Body of pancreas (tissue), 4 donors: ENCODE results near the gene ITPR2.

Experiments used
- CTCF ChIP-seq, 7 experiments: fragments of 450-650 bp in 4 of 7; fragments of 200-600 bp in 3 of 7; sonication (generic) in 3 of 7; IDR thresholded peaks; one replicate each; pipeline ENCODE4 v1.5.1; 2016 to 2019; ENCODE audit warnings: antibody characterized with exemption in 7 of 7
- POLR2A ChIP-seq, 3 donors: fragments of 450-650 bp; IDR thresholded peaks; one replicate each; pipeline ENCODE4 v1.6.1; 2016; ENCODE audit warnings: antibody characterized with exemption in 3 of 3, mild to moderate bottlenecking in 2 of 3

GRCh38 chr12:26668230-26668629, 164.8 kb downstream of the ITPR2 start:
- TF ChIP-seq POLR2A (IDR thresholded peaks at IDR 0.05) (no peak), CTCF (IDR thresholded peaks at IDR 0.05) (no peak)
